AG04450 (cell line): ENCODE measurements around the gene EEF1A2. TPM values are rescaled to one million over a fixed set of nuclear protein-coding genes. Genes with fewer than 3 reads are reported as not detected.

ENCODE experiments used
- CTCF ChIA-PET: fragments of 300-600, 350-600 bp; formaldehyde crosslinking; extraction: SDS; loops from one replicate; lab custom pipeline; 2022; ENCODE audit warnings: antibody characterized with exemption, inconsistent platforms; lab: Charles Lee
- POLR2A ChIA-PET: fragments of 350-600 bp; formaldehyde crosslinking; extraction: SDS; loops from one replicate; lab custom pipeline; 2021; ENCODE audit warnings: antibody characterized with exemption, inconsistent platforms; lab: Yijun Ruan, JAX
- DNase-seq: peaks from one replicate; pipeline ENCODE4 v3.0.0-alpha.2; 2011; ENCODE audit warnings: low read depth, low spot score
- H3K27ac ChIP-seq: one replicate; pipeline ENCODE4 v1.5.1; 2012; ENCODE audit warnings: low read depth, low read length, control low read depth
- H3K27me3 ChIP-seq: one replicate; pipeline ENCODE4 v1.6.0; 2012; ENCODE audit warnings: low read length; ENCODE audit not compliant: control insufficient read depth, insufficient read depth
- H3K4me3 ChIP-seq: 2 replicates; pipeline ENCODE4 v1.5.1; 2011; ENCODE audit warnings: mild to moderate bottlenecking, low read depth, low read length, control low read depth
- H3K9me3 ChIP-seq: 2 replicates; pipeline ENCODE4 v1.5.1; 2012; ENCODE audit warnings: low read length; ENCODE audit not compliant: control insufficient read depth, insufficient read depth
- polyA plus RNA-seq: library from polyadenylated mRNA; depleted of rRNA; stranded (reverse); fragments of >200 nt; gene quantifications from 2 replicates; pipeline ENCODE4 v1.2.3, GENCODE V29; 2011
- TF ChIP-seq, protein P1 (sequence below): IDR thresholded peaks from 2 replicates; pipeline ENCODE4 v1.5.1; 2011; ENCODE audit warnings: low read depth, low read length, control low read depth, inconsistent platforms

The EEF1A2 gene
- polyA plus RNA-seq, 1 experiment: 0.94 TPM

DNA sequence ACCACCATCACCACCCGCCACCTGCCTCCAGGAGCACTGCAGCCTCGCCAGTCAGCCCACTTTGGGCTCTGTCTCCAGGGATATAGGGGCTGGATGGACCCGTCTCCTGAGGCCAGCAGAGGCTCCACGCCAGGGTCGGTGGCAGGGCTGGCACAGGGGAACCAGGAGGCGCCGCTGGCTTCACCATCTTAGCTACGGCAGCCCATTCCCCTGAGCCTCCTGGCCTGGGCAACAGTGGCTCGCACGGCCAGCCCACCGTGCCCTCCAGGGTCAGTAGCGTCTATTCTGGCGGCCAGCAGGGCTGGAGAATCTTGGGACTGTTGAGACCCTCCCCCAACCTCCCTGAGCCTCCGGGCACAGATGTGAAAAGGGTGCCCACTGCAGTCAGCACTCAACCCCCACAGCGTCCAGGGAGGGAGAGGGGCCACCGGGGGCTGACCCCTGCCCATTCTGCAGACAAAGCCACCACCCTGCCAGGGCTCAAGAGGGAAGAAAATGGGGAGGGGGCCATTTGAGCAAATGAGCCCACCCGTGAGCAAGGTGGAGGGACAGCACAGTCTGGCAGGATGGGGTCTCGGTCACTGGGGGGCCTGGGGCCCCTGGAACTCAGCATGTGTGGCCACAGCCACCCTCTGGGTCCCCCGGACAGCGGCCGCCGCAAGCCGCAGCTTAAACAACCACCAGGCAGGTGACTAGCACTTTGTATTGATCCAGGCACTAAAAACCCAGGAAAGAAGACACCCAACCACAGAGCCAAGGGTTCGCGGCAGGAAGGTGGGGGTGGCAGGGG is 55.1 kb downstream of the EEF1A2 start:
- ChIA-PET POLR2A (no interaction called here), CTCF (no interaction called here)
- no peak for DNase-seq
- Histone ChIP-seq H3K9me3 (peaks cover 26% of the 10 kb centered on the region), H3K4me3 (no peak overlapping the region), H3K27me3 (peaks cover 5% of the 10 kb centered on the region), H3K27ac (no peak overlapping the region)
- TF ChIP-seq, protein P1, sequence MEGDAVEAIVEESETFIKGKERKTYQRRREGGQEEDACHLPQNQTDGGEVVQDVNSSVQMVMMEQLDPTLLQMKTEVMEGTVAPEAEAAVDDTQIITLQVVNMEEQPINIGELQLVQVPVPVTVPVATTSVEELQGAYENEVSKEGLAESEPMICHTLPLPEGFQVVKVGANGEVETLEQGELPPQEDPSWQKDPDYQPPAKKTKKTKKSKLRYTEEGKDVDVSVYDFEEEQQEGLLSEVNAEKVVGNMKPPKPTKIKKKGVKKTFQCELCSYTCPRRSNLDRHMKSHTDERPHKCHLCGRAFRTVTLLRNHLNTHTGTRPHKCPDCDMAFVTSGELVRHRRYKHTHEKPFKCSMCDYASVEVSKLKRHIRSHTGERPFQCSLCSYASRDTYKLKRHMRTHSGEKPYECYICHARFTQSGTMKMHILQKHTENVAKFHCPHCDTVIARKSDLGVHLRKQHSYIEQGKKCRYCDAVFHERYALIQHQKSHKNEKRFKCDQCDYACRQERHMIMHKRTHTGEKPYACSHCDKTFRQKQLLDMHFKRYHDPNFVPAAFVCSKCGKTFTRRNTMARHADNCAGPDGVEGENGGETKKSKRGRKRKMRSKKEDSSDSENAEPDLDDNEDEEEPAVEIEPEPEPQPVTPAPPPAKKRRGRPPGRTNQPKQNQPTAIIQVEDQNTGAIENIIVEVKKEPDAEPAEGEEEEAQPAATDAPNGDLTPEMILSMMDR: no peak

DNA sequence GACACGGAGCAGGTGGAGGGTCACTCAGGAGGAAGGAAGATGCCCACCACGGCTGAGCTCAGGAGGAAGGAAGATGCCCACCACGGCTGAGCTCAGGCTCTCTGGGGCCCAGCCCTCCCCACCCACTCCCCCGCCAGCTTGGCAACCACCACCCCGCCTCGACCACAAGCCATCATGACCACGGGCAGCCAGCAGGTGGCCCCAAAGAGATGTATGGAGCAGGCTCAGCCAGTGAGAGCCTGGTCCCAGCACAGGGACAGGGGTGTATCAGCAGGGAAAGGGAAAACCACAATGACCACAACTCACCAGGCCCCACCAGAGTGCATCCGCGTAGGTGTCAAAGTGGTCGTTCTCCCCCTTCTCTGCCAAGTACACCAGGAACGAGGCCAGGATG is 56.8 kb downstream of the EEF1A2 start:
- ChIA-PET POLR2A (no interaction called here), CTCF (interaction anchor here (0.6 kb wide), 1 partner anchor 531 kb away, joined by 4 read pairs; no protein-coding TSS in a partner anchor)
- TF ChIP-seq, protein P1: peak; percentile 23; the same call in 1 of the 2 replicates
- Histone ChIP-seq H3K9me3 (peaks cover 26% of the 10 kb centered on the region), H3K27ac (no peak overlapping the region), H3K4me3 (no peak overlapping the region), H3K27me3 (peaks cover 2% of the 10 kb centered on the region)
- DNase-seq: no peak

GRCh38 chr20:63441136-63442099 is 57.5 kb downstream of the EEF1A2 start:
- ChIA-PET POLR2A (no interaction called here), CTCF (no interaction called here)
- TF ChIP-seq, protein P1: no peak
- H3K27me3 ChIP-seq: no peaks in the 10 kb centered on the region
- peaks cover 26% of the 10 kb centered on the region for H3K9me3 ChIP-seq
- no peak for DNase-seq
- H3K27ac ChIP-seq: no peak overlapping the region
- no peak overlapping the region for H3K4me3 ChIP-seq

GRCh38 chr20:63440366-63440955 is 58.4 kb downstream of the EEF1A2 start:
- H3K27me3 ChIP-seq: no peaks in the 10 kb centered on the region
- TF ChIP-seq, protein P1: no peak
- CTCF ChIA-PET: no interaction called here
- no peak overlapping the region for H3K27ac ChIP-seq
- no peak overlapping the region for H3K4me3 ChIP-seq
- POLR2A ChIA-PET: no interaction called here
- no peak for DNase-seq
- peaks cover 26% of the 10 kb centered on the region for H3K9me3 ChIP-seq
